ENCODE results near the gene TNS1. TPM values are rescaled to one million over a fixed set of nuclear protein-coding genes. Genes with fewer than 3 reads are reported as not detected.

TNS1 gene
- total RNA-seq, 2 donors from 2014 or later, result 27.8 to 149 TPM

GRCh38 chr2:217857624-217858506 is 144.9 kb downstream of the TNS1 start:
- intact Hi-C loops (cut with DNase I, micrococcal nuclease), result no loop called here
- ATAC-seq, result no peak
- DNase-seq, result no peak

GRCh38 chr2:217856871-217857270 is 145.9 kb downstream of the TNS1 start:
- no peak for DNase-seq
- intact Hi-C loops (cut with DNase I, micrococcal nuclease), result no loop called here
- no peak for ATAC-seq

- ATAC-seq (no peak), DNase-seq (no peak)
- intact Hi-C loops (cut with DNase I, micrococcal nuclease), result no loop called here
Measured at GRCh38 chr2:217856159-217856558, 146.6 kb downstream of the TNS1 start.

- intact Hi-C loops (cut with DNase I, micrococcal nuclease), result no loop called here
- ATAC-seq, result no peak
- DNase-seq, result no peak
Measured at GRCh38 chr2:217854684-217855420, 147.9 kb downstream of the TNS1 start.

- no peak for DNase-seq
- no peak for ATAC-seq
- intact Hi-C loops (cut with DNase I, micrococcal nuclease), result no loop called here
Measured at GRCh38 chr2:217853961-217854360, 148.8 kb downstream of the TNS1 start.

- no peak for ATAC-seq
- no peak for DNase-seq
- intact Hi-C loops (cut with DNase I, micrococcal nuclease), result no loop called here
Measured at GRCh38 chr2:217853301-217853881, 149.4 kb downstream of the TNS1 start.

GRCh38 chr2:217852555-217853211 is 150.1 kb downstream of the TNS1 start:
- intact Hi-C loops (cut with DNase I, micrococcal nuclease), result no loop called here
- ATAC-seq (no peak), DNase-seq (no peak)

GRCh38 chr2:217851191-217852020 is 151.4 kb downstream of the TNS1 start:
- DNase-seq (no peak), ATAC-seq (no peak)
- intact Hi-C loops (cut with DNase I, micrococcal nuclease), result no loop called here

- intact Hi-C loops (cut with DNase I, micrococcal nuclease), result no loop called here
- ATAC-seq, result no peak
- no peak for DNase-seq
Measured at GRCh38 chr2:217849154-217849975, 153.4 kb downstream of the TNS1 start.

GRCh38 chr2:217848351-217848957 is 154.3 kb downstream of the TNS1 start:
- intact Hi-C loops (cut with DNase I, micrococcal nuclease), result no loop called here
- ATAC-seq (no peak), DNase-seq (no peak)

GRCh38 chr2:217847552-217848350 is 155.0 kb downstream of the TNS1 start:
- DNase-seq (no peak), ATAC-seq (no peak)
- intact Hi-C loops (cut with DNase I, micrococcal nuclease), result no loop called here

GRCh38 chr2:217847115-217847514 is 155.7 kb downstream of the TNS1 start:
- DNase-seq (no peak), ATAC-seq (no peak)
- intact Hi-C loops (cut with DNase I, micrococcal nuclease), result no loop called here

GRCh38 chr2:217846321-217846743 is 156.5 kb downstream of the TNS1 start:
- ATAC-seq, result peak; percentile 32
- intact Hi-C loops (cut with DNase I, micrococcal nuclease), result no loop called here
- DNase-seq, result no peak

GRCh38 chr2:217845301-217845700 is 157.5 kb downstream of the TNS1 start:
- intact Hi-C loops (cut with DNase I, micrococcal nuclease), result no loop called here
- DNase-seq, result no peak
- no peak for ATAC-seq

- ATAC-seq, result no peak
- intact Hi-C loops (cut with DNase I, micrococcal nuclease), result no loop called here
- no peak for DNase-seq
Measured at GRCh38 chr2:217844696-217845095, 158.1 kb downstream of the TNS1 start.

- DNase-seq (no peak), ATAC-seq (no peak)
- intact Hi-C loops (cut with DNase I, micrococcal nuclease), result no loop called here
Measured at GRCh38 chr2:217843324-217843723, 159.5 kb downstream of the TNS1 start.

GRCh38 chr2:217842017-217842416 is 160.8 kb downstream of the TNS1 start:
- DNase-seq (no peak), ATAC-seq (no peak)
- intact Hi-C loops (cut with DNase I, micrococcal nuclease), result no loop called here
